ENCODE results near the gene GPD2. TPM values are rescaled to one million over a fixed set of nuclear protein-coding genes. Genes with fewer than 3 reads are reported as not detected.

GPD2 gene
- total and polyA plus RNA-seq, 8 donors: 2.8 to 17.7 (median 10.2) TPM

DNA sequence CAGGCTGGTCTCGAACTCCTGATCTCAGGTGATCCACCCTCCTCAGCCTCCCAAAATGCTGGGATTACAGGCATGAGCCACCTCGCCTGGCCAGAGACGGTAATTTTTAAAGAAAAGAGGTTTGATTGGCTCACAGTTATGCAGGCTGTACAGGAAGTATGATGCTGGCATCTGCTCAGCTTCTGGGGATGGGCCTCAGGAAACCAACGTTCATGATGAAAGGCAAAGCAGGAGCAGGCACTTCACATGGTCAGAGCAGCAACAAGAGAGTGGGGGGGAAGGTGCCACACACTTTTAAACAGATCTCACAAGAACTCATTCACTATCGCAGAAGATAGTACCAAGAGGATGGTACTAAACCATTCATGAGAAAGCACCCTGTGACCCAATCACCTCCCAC, 38.0 kb upstream of the GPD2 start:
- intact Hi-C loops (cut with DNase I): loop anchor here in 1 of 3 donors (10.0 kb wide), 1 partner anchor 53 kb away; no protein-coding TSS in a partner anchor
- no peak overlapping the region for H3K4me3 ChIP-seq
- H3K9me3 ChIP-seq: no peaks in the 10 kb centered on the region
- WGBS, 2 donors: 81 to 87% methylated on average over 5 of the region's 5 CpGs
- no peak for FAIRE-seq
- no peak overlapping the region for H3K27ac ChIP-seq
- no peak for ATAC-seq
- TF ChIP-seq CTCF (IDR thresholded peaks at IDR 0.05): no peak
- H3K4me1 ChIP-seq: peaks cover 2 to 11% (median 8%) of the 10 kb centered on the region in 3 donors
- no peaks in the 10 kb centered on the region for H3K36me3 ChIP-seq
- no peaks in the 10 kb centered on the region for H3K27me3 ChIP-seq
- DNase-seq: no peak

GRCh38 chr2:156399224-156399949, 36.8 kb upstream of the GPD2 start:
- no peaks in the 10 kb centered on the region for H3K9me3 ChIP-seq
- H3K36me3 ChIP-seq: no peaks in the 10 kb centered on the region
- WGBS, 2 donors: 15 to 16% methylated on average over 10 of the region's 10 CpGs
- peaks cover 2 to 11% (median 8%) of the 10 kb centered on the region in 3 donors for H3K4me1 ChIP-seq
- FAIRE-seq (no peak), DNase-seq (peak in 4 of 6 donors; percentile 10 to 52 (median 32)), ATAC-seq (peak; percentile 9 to 27 (median 21))
- peak overlapping the region; percentile 73 to 94 (median 88) for H3K27ac ChIP-seq
- TF ChIP-seq CTCF (IDR thresholded peaks at IDR 0.05): no peak
- intact Hi-C loops (cut with DNase I): loop anchor here in 1 of 3 donors (10.0 kb wide), 1 partner anchor 55 kb away; no protein-coding TSS in a partner anchor
- peak overlapping the region in 3 of 4 donors; percentile 49 to 68 (median 53) for H3K4me3 ChIP-seq
- no peaks in the 10 kb centered on the region for H3K27me3 ChIP-seq

DNA sequence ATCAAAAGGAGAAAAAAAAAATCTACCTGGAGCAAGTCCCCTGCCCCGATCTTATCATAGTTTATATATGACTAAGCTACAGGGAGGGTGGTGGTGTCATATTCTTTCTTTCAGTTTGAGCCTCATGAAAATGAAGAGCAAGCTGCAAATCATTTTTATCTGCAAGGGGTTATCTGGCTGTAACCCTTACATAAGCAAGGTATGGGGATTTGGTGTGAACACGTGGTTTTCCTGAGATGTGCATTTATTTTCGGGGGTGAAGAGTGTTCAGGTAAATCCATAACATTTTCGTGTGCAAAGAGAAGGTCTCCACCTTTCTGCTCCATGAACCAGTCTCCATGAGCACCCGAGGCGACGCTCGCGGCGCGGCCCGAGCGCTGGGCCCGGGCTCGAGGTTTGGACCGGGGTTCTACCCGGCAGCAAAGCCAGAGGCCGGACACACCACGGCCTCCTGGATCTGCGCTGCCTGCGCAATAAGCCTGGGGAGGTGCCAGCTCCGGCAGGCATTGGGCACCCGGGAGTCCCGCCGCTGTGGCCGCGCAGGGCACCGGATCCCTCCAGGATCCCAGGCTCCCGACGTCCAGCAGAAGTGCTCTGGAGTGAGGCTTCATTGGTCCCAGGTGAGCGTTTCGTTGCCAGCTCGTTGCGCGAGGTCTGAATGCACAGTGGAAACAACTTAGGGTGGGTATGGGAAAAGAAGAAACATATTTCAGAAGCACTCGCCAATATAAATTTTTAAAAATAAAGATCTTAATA, 36.1 kb upstream of the GPD2 start:
- intact Hi-C loops (cut with DNase I): loop anchor here in 2 of 3 donors (10.0 kb wide), 1 partner anchor 55 kb away; no protein-coding TSS in a partner anchor
- H3K27me3 ChIP-seq: no peaks in the 10 kb centered on the region
- DNase-seq: peak; percentile 81 to 94 (median 86)
- TF ChIP-seq CTCF (IDR thresholded peaks at IDR 0.05): no peak
- H3K27ac ChIP-seq: peak overlapping the region; percentile 73 to 94 (median 88)
- no peaks in the 10 kb centered on the region for H3K9me3 ChIP-seq
- ATAC-seq: peak; percentile 86 to 93 (median 90)
- peaks cover 2 to 11% (median 8%) of the 10 kb centered on the region in 3 donors for H3K4me1 ChIP-seq
- WGBS, 2 donors: 0% methylated on average over 35 to 36 of the region's 36 CpGs
- H3K4me3 ChIP-seq: peak overlapping the region; percentile 23 to 68 (median 51)
- no peak for FAIRE-seq
- H3K36me3 ChIP-seq: no peaks in the 10 kb centered on the region

DNA sequence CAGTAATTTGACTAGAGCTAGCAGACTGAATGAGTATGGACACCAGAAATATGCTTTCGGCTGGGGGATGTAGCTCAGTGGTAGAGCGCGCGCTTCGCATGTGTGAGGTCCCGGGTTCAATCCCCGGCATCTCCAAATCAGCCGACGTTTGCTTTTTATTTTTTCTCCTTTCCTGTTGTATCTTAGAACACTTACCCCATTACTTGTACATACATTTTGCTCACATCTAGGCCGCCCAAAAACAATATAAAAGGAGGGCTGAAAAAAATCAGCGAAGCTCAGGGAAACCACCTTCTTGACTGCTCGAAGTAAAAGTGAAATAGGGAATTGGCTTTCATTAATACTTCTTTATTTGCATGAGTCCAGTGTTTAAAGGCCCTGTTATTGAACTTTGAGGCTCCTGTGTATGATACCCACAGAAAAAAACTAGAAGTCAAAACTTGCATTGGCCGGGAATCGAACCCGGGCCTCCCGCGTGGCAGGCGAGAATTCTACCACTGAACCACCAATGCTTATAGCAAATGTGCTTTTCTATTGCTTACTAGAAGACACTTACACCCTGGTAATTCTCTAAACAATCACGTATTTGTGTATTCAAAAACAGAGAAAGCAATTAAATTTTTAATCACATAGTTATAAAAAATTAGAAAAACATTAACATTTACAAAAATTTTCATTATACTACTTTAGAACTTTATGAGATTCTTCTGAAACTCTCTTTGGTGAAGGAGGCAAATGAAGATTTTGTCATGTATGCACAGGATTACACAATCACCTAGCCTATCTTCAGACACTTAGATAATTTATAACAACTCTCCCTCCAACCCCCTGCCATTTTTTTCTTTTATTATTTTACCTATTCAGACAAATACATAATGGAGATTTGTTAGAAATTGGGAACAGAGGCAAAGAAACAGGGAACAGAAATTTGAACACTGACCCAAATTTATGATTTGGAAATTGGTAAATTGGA, 35.2 kb upstream of the GPD2 start:
- intact Hi-C loops (cut with DNase I): loop anchor here in 1 of 3 donors (10.0 kb wide), 1 partner anchor 56 kb away; no protein-coding TSS in a partner anchor
- Histone ChIP-seq H3K36me3 (no peaks in the 10 kb centered on the region), H3K27ac (peak overlapping the region; percentile 73 to 94 (median 88)), H3K9me3 (no peaks in the 10 kb centered on the region), H3K27me3 (no peaks in the 10 kb centered on the region), H3K4me1 (peaks cover 2 to 12% (median 11%) of the 10 kb centered on the region in 3 donors), H3K4me3 (peak overlapping the region; percentile 23 to 68 (median 51))
- TF ChIP-seq CTCF (IDR thresholded peaks at IDR 0.05): no peak
- WGBS, 2 donors: 0% methylated on average over 19 of the region's 19 CpGs
- peak; percentile 49 to 85 (median 71) for DNase-seq
- peak; percentile 43 for FAIRE-seq
- ATAC-seq: peak; percentile 80 to 89 (median 84)
